MCF 10A (cell line): ENCODE data around the gene RAPGEF6. TPM values are rescaled to one million over a fixed set of nuclear protein-coding genes. Genes with fewer than 3 reads are reported as not detected.
A peak's percentile ranks its signal among the peaks of the same experiment; 100 is the strongest.

ENCODE experiments used
- BruUV-seq: library from RNA; stranded (reverse); fragments of 400-500 nt; replicated peaks from 2 replicates; lab custom pipeline; 2021; lab: Mats Ljungman, UMichigan
- CTCF ChIA-PET: fragments of 300-600 bp; sonication (Branson Sonifier 250); formaldehyde crosslinking; extraction: SDS; loops from one replicate; lab custom pipeline; 2021; ENCODE audit warnings: antibody characterized with exemption, inconsistent platforms; lab: Yijun Ruan, JAX
- POLR2A ChIA-PET: fragments of 300-600, 350-650 bp; sonication (Branson Sonifier 250); formaldehyde crosslinking; extraction: SDS; loops from one replicate; lab custom pipeline; 2020; ENCODE audit warnings: antibody characterized with exemption, inconsistent platforms; lab: Yijun Ruan, JAX
- DNase-seq: peaks from one replicate; pipeline ENCODE4 v3.0.0-alpha.2; 2018; ENCODE audit not compliant: unreplicated experiment
- H3K27ac Mint-ChIP-seq: one replicate; pipeline ENCODE4 v1.8.0; 2022; ENCODE audit warnings: mild to moderate bottlenecking, low read depth, mixed read lengths; ENCODE audit not compliant: unreplicated experiment
- H3K27me3 Mint-ChIP-seq: one replicate; pipeline ENCODE4 v1.8.0; 2022; ENCODE audit warnings: mixed read lengths; ENCODE audit not compliant: insufficient read depth, unreplicated experiment
- H3K36me3 Mint-ChIP-seq: one replicate; pipeline ENCODE4 v1.8.0; 2022; ENCODE audit warnings: mild to moderate bottlenecking, moderate library complexity, mixed read lengths; ENCODE audit not compliant: insufficient read depth, unreplicated experiment
- H3K4me1 Mint-ChIP-seq: one replicate; pipeline ENCODE4 v1.8.0; 2022; ENCODE audit warnings: mixed read lengths; ENCODE audit not compliant: insufficient read depth, unreplicated experiment
- H3K4me3 Mint-ChIP-seq: one replicate; pipeline ENCODE4 v1.8.0; 2022; ENCODE audit warnings: mild to moderate bottlenecking, moderate library complexity, mixed read lengths; ENCODE audit not compliant: unreplicated experiment
- H3K9me3 Mint-ChIP-seq: one replicate; pipeline ENCODE4 v1.8.0; 2022; ENCODE audit warnings: mixed read lengths; ENCODE audit not compliant: unreplicated experiment
- intact Hi-C: fragments of 100-400 bp; cut with micrococcal nuclease; formaldehyde crosslinking; loops from 2 replicates; pipeline ENCODE4 v1.14.1; 2022
- total RNA-seq: library from RNA; stranded (reverse); gene quantifications from 2 replicates; pipeline ENCODE4 v1.2.3, GENCODE V29; 2022
- TF ChIP-seq, protein P1 (sequence below): fragments of 200-600 bp; IDR thresholded peaks from one replicate; pipeline ENCODE4 v1.8.0; 2022; ENCODE audit warnings: antibody characterized with exemption, mild to moderate bottlenecking; ENCODE audit not compliant: unreplicated experiment

The RAPGEF6 gene
- total RNA-seq, 1 experiment from 2014 or later: 20.5 TPM

DNA sequence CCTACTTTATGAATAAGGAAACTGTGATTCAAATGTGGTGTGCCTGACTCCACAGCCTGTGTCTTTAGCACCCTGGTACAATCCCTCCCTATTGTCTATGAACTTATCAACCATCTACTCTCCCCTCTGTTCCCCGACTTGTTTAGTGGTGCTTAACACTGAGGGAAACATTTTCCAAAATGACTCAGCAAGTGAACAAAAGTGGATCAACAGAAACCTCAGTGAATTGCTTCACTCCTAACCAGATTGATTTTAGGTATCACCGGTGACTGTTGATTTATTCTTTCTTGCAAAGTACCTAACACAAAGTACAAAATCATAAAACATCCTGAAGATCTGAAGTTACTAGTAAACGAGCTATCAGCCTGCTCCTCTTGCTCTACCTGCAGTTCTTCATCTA, 42.1 kb upstream of the RAPGEF6 start:
- intact Hi-C loops: no loop called here

DNA sequence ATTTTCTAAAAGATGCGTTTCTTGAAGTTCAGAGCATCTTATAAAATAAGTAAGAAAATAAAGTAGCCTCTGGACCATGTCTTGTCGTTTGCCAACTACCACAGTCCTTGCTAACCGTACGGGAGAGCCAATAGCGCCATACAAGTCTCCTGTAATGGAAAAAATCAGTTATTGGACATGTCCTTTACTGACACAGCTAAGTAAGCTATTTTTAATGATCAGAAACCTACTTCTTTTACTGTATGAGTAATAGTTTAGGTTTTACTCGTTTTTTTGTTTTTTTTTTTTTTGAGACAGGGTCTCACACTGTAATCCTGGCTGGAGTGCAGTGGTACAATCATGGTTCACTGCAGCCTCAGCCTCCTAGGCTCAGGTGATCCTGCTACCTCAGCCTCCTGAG, 37.7 kb upstream of the RAPGEF6 start:
- Mint-ChIP-seq H3K27ac (peak overlapping the region; percentile 76), H3K4me1 (peaks cover 9% of the 10 kb centered on the region), H3K4me3 (no peak overlapping the region), H3K9me3 (no peaks in the 10 kb centered on the region), H3K27me3 (no peaks in the 10 kb centered on the region), H3K36me3 (peaks cover 100% of the 10 kb centered on the region)
- ChIA-PET CTCF (no interaction called here), POLR2A (interaction anchor here (1.0 to 1.4 kb wide), 4 partner anchors 8 to 34 kb away, joined by 3 to 8 read pairs (median 4); no protein-coding TSS in a partner anchor)
- no peak for DNase-seq
- TF ChIP-seq, protein P1, sequence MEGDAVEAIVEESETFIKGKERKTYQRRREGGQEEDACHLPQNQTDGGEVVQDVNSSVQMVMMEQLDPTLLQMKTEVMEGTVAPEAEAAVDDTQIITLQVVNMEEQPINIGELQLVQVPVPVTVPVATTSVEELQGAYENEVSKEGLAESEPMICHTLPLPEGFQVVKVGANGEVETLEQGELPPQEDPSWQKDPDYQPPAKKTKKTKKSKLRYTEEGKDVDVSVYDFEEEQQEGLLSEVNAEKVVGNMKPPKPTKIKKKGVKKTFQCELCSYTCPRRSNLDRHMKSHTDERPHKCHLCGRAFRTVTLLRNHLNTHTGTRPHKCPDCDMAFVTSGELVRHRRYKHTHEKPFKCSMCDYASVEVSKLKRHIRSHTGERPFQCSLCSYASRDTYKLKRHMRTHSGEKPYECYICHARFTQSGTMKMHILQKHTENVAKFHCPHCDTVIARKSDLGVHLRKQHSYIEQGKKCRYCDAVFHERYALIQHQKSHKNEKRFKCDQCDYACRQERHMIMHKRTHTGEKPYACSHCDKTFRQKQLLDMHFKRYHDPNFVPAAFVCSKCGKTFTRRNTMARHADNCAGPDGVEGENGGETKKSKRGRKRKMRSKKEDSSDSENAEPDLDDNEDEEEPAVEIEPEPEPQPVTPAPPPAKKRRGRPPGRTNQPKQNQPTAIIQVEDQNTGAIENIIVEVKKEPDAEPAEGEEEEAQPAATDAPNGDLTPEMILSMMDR: no peak
- no TSS peak for BruUV-seq
- intact Hi-C loops: no loop called here

More for the DNA sequence above, 42.1 kb upstream of the RAPGEF6 start:
- TF ChIP-seq, protein P1: no peak
- no TSS peak for BruUV-seq
- Mint-ChIP-seq H3K4me3 (no peak overlapping the region), H3K27ac (no peak overlapping the region), H3K36me3 (peaks cover 81% of the 10 kb centered on the region), H3K4me1 (peaks cover 22% of the 10 kb centered on the region), H3K27me3 (no peaks in the 10 kb centered on the region), H3K9me3 (no peaks in the 10 kb centered on the region)
- no peak for DNase-seq
- ChIA-PET POLR2A (interaction anchor here (0.6 to 2.0 kb wide), 5 partner anchors 8 to 512 kb away, joined by 3 to 4 read pairs (median 4); no protein-coding TSS in a partner anchor), CTCF (interaction anchor here (0.6 to 1.6 kb wide), 2 partner anchors 88 to 261 kb away, joined by 4 to 8 read pairs; no protein-coding TSS in a partner anchor)

GRCh38 chr5:131671994-131672655, 37.1 kb upstream of the RAPGEF6 start:
- intact Hi-C loops: no loop called here
- TF ChIP-seq, protein P1: no peak
- DNase-seq: peak; percentile 24
- Mint-ChIP-seq H3K4me3 (no peak overlapping the region), H3K27ac (peak overlapping the region; percentile 76), H3K27me3 (no peaks in the 10 kb centered on the region), H3K4me1 (peaks cover 6% of the 10 kb centered on the region), H3K9me3 (no peaks in the 10 kb centered on the region), H3K36me3 (peaks cover 100% of the 10 kb centered on the region)
- TSS peak; percentile 31 for BruUV-seq
- CTCF ChIA-PET: interaction anchor here (0.8 kb wide), 1 partner anchor 25 kb away, joined by 3 read pairs; no protein-coding TSS in a partner anchor
- POLR2A ChIA-PET: interaction anchor here (0.6 to 1.4 kb wide), 6 partner anchors 8 to 124 kb away, joined by 3 to 8 read pairs (median 4); no protein-coding TSS in a partner anchor

DNA sequence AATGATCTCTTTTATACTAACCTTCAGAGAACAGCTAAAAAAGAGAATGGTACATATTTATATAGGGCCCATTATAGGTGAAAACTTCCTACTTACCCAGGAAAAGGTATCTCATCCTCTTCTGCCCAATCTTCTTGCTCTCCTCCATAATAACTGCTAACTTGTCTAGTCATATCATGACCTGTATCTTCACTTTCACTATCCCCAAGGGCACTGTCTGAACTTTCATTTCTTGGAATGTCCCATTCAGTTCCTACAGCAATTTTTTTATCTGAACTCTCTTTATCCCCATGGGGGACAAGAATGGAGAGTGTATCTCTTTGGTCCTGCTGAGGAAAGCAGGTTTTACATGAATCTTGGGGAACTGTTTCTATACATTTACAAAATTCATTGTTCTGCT, 36.4 kb upstream of the RAPGEF6 start:
- intact Hi-C loops: no loop called here
- no peaks in the 10 kb centered on the region for H3K27me3 Mint-ChIP-seq
- H3K4me3 Mint-ChIP-seq: no peak overlapping the region
- no peaks in the 10 kb centered on the region for H3K9me3 Mint-ChIP-seq
- peaks cover 100% of the 10 kb centered on the region for H3K36me3 Mint-ChIP-seq
- no TSS peak for BruUV-seq
- TF ChIP-seq, protein P1: no peak
- CTCF ChIA-PET: interaction anchor here (0.8 kb wide), 1 partner anchor 26 kb away, joined by 3 read pairs; no protein-coding TSS in a partner anchor
- peak overlapping the region; percentile 76 for H3K27ac Mint-ChIP-seq
- POLR2A ChIA-PET: interaction anchor here (0.8 to 1.4 kb wide), 5 partner anchors 9 to 126 kb away, joined by 3 to 8 read pairs (median 5); partner anchors contain the start of gene FNIP1
- peaks cover 6% of the 10 kb centered on the region for H3K4me1 Mint-ChIP-seq
- no peak for DNase-seq
